Muscle of arm (tissue), 12 donors: ENCODE measurements around the gene PRSS38. TPM values are rescaled to one million over a fixed set of nuclear protein-coding genes. Genes with fewer than 3 reads are reported as not detected.

Experiments used
- polyA plus RNA-seq, 12 donors: library from polyadenylated mRNA; unstranded; fragments of 120-200 nt; gene quantifications; one replicate each; pipeline ENCODE4 v1.2.1, GENCODE V29; 2013; ENCODE audit not compliant: insufficient read length in 12 of 12

The PRSS38 gene
- polyA plus RNA-seq, 12 donors, result not detected

Other genes starting within 250 kb of the PRSS38 start
- 10 to 100 TPM in 11 of 12 donors, not detected in 1; 13.6 to 20.0 (median 15.2) TPM for gene JMJD4, start 80.4 kb upstream of the PRSS38 start, polyA plus RNA-seq
- gene SNAP47, start 80.2 kb upstream of the PRSS38 start, polyA plus RNA-seq, result 10 to 100 TPM in 11 of 12 donors, not detected in 1; 23.1 to 38.8 (median 30.5) TPM
- gene WNT9A, start 132.3 kb downstream of the PRSS38 start, polyA plus RNA-seq, result 10 to 100 TPM in 2 of 12 donors, 1 to 10 TPM in 9, not detected in 1; 3.5 to 15.2 (median 6.3) TPM
- 1 to 10 TPM in 1 of 12 donors, under 1 TPM in 3, not detected in 8; 0.04 to 2.0 (median 0.38) TPM for gene WNT3A, start 191.3 kb downstream of the PRSS38 start, polyA plus RNA-seq